GM10847 (cell line): Measurements from ENCODE around the gene TOR3A.

ENCODE experiments used
- POLR2A ChIP-seq: IDR thresholded peaks from 2 replicates; pipeline ENCODE4 v1.6.1; 2011; ENCODE audit not compliant: insufficient read length; ENCODE audit errors: extremely low read depth

Gene TOR3A

GRCh38 chr1:179081687-179082332 is at the start of gene TOR3A:
TOR3A (plus strand) TSS chr1:179082070; CDS start chr1:179082129, 59 bp downstream.
- peak; percentile 94 for TF ChIP-seq POLR2A

GRCh38 chr1:179034720-179035119 is 47.1 kb upstream of the TOR3A start:
- TF ChIP-seq POLR2A, result no peak

- no peak for TF ChIP-seq POLR2A
Observed at GRCh38 chr1:179036844-179037465, 44.9 kb upstream of the TOR3A start.

GRCh38 chr1:179038528-179039281 is 43.2 kb upstream of the TOR3A start:
- no peak for TF ChIP-seq POLR2A

GRCh38 chr1:179042087-179042486 is 39.8 kb upstream of the TOR3A start:
- no peak for TF ChIP-seq POLR2A

- TF ChIP-seq POLR2A, result no peak
Observed at GRCh38 chr1:179042700-179043099, 39.2 kb upstream of the TOR3A start.

GRCh38 chr1:179043266-179043665 is 38.6 kb upstream of the TOR3A start:
- TF ChIP-seq POLR2A, result no peak

GRCh38 chr1:179043907-179044306 is 38.0 kb upstream of the TOR3A start:
- TF ChIP-seq POLR2A, result no peak

- TF ChIP-seq POLR2A, result no peak
Observed at GRCh38 chr1:179046808-179047635, 34.8 kb upstream of the TOR3A start.

- no peak for TF ChIP-seq POLR2A
Observed at GRCh38 chr1:179047636-179047997, 34.3 kb upstream of the TOR3A start.

GRCh38 chr1:179048339-179049124 is 33.3 kb upstream of the TOR3A start:
- TF ChIP-seq POLR2A, result no peak

GRCh38 chr1:179052776-179053175 is 29.1 kb upstream of the TOR3A start:
- no peak for TF ChIP-seq POLR2A

- TF ChIP-seq POLR2A, result no peak
Observed at GRCh38 chr1:179053486-179053885, 28.4 kb upstream of the TOR3A start.

GRCh38 chr1:179055937-179056336 is 25.9 kb upstream of the TOR3A start:
- no peak for TF ChIP-seq POLR2A
